NCI-H146 treated with DMSO at 0.1 percent for 48 hours (cell line): ENCODE data around the gene CALHM1.
"Not testable (repeated sequence)": the region's sequence is repeated elsewhere in the genome, so short reads cannot be mapped to it uniquely, and the experiment has no call there.

Source experiments
- DNase-seq: peaks from one replicate; lab custom pipeline; 2025; ENCODE audit not compliant: unreplicated experiment; lab: John Stamatoyannopoulos, UW

The CALHM1 gene, protein sequence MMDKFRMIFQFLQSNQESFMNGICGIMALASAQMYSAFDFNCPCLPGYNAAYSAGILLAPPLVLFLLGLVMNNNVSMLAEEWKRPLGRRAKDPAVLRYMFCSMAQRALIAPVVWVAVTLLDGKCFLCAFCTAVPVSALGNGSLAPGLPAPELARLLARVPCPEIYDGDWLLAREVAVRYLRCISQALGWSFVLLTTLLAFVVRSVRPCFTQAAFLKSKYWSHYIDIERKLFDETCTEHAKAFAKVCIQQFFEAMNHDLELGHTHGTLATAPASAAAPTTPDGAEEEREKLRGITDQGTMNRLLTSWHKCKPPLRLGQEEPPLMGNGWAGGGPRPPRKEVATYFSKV

DNA sequence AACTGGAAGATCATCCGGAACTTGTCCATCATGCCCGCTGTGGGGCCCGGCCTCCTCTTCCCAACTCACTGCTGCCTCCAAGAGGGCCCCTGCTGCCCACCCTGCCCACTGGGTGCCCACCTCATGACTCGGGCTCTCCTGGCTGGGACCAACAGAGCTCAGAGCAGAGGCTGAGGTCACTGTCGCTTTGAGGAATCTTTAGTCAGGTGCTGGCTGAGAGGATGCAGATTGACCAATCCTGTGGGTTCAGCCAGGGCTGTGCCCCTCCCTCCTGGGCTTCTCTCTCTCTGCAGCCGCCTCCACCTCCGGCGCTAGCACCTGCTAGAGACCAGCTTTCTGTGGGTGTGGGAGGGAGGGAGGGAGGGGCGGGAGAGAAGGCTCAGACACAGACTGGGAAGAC, at the start of gene CALHM1:
TSS of gene CALHM1 (minus strand) at position 181 of the 400 bp plus-strand sequence. CDS start at position 32, 149 bp downstream.
- peak; percentile 66 for DNase-seq

DNA sequence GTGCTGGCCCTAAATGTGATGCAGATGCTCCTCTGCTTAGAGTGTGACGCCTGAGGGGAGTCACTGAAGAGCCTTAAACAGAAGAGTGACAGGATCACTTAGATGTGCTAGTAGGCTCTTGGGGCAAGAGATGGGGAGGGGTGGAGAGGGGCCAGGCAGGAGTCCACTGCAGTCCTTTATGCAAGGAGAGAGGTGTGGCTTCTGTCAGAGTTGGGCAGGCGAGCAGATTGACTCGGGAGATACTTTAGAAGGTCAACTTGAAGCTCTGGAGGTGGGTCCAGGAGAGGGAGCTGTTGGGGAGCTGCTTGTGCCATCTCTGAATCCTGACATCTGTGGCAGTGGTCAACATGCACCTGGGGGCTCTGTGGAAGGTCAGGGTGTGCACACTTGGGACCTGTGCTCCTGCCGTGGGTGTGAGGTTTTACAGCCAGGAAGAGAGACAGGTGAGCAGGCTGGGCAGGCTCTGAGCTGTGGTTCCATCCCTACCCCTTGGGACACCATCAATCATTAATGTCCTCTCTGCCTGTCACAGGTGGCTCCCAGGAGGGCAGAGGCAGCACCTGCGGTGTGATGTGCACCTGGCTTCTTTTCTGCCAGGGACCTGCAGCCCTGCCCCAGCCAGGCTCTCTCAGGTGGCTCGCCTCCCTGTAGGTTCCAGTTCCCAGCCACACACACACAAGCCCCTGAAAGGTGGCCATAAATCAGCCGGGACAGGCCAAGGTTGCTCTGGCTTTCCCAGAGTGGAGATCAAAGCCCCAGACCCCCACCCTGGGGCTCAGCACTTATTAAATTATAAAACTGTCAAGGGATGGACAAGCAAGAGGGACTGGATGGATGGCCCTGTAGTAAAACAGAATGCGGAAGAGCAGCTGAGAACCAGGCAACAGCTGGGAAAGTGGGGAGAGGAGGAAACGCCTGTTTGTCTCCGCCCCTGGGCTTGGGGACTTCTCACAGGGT, 48.8 kb upstream of the CALHM1 start:
- peak; percentile 76 for DNase-seq

DNA sequence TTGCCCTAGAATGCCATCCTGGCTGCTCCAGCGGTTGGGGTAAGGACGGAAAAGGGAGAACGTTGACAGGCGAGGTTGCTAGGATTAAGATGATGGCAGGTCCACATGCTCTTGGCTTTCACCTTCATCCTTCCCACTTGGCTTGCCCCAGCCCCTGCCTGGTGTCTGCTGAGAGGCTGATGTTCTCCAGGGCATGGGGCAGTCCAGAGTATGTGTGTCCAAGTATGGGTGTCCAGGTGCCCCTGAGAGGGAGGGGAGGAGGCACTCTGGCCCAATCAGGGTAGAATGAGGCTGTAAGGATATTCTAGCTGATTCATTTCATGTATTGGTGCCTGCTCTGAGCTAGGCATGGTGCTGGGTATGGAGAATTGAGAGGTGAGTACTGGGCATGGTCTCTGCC, 47.4 kb upstream of the CALHM1 start:
- DNase-seq, result no peak

DNA sequence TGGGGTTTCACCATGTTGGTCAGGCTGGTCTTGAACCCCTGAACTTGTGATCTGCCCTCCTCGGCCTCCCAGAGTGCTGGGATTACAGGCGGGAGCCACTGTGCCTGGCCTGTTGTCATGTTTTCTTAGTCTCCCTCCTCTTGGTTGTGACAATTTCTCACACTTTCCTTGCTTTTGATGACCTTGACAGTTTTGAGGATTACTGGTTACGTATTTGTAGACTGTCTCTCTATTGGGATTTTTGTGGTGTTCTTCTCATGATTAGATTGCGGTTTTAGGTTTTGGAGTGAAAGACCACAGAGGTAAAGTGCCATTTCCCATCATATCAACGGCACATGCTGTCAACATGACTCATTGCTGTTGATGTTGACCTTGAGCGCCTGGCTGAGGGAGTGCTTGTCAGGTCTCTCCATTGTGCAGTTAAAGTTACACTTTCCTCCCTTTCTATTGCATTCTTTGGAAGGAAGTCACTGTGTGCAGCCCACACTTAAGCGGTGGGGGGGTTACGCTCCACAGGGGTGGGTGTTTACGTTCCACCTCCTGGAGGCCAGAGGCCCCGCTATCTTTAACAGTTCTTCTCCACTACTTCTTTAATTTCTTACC, 45.6 kb upstream of the CALHM1 start:
- no peak for DNase-seq

DNA sequence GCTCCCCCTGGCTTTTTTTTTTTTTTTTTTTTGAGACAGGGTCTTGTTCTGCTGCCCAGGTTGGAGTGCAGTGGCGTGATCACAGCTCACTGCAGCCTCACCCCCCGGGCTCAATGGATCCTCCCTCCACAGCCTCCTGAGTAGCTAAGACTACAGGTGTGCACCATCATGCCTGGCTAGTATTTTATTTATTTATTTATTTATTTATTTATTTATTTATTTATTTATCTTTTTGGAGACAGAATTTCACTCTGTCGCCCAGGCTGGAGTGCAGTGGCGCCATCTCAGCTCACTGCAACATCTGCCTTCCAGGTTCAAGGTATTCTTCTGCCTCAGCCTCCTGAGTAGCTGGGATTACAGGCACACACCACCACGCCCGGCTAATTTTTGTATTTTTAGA, 45.1 kb upstream of the CALHM1 start:
- DNase-seq, result not testable (repeated sequence)

DNA sequence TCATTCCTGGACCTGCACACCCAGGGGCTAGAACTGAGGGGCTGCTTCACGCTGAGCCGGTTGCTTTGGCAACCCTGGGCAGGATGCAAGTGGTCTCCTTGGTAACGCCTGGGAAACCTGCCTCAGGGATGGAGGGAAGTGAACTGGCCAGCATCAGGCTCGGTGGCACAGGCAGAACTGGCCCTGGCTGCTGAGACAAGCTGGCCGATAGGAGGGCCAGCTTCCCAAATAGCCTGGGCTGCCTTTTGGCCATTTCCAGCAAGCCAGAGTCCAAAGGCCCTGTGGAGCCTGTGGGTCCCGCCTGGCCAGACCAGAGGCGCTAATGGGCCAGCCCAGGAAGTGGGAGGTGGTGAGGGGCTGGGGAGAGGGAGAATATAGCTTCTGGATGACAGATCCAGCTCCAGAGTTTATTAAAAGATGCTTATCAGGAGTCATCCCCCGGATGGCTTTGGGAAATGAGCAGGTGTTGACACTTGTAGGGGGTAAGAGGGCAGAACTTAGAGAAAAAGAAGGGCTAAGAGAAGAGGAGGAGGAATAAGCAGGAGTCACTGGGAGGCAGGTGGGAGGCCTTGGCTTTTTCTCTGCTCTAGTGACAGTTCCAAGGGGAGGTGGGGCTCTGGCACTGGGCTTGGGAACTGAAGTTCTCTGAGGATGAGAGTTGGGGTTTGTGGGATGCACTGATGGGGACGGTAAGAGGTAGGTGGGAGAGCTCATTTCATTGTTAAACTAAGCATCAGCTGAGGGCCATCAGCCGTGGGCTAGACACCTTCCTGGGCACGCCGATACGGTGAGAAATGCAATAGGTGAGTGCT, 44.4 kb upstream of the CALHM1 start:
- DNase-seq, result no peak

DNA sequence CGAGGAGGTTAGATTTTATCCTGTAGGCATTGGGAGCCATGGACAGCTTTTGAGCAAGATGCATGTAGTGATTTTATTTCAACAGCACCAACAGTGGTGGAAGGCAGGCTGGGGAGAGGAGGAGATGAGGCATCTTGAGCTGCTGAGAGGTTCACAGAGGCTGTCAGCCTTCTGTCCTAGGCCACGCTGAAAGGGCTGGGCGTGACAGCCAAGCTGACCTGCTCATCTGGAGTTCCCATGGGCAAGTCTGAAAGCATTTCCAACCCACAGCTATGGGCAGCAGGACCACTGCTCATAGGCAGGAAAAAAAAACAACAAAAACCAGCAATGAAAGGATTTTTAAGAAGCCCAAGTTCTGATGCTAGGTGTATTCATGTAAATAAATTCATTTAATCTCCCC, 42.5 kb upstream of the CALHM1 start:
- no peak for DNase-seq

DNA sequence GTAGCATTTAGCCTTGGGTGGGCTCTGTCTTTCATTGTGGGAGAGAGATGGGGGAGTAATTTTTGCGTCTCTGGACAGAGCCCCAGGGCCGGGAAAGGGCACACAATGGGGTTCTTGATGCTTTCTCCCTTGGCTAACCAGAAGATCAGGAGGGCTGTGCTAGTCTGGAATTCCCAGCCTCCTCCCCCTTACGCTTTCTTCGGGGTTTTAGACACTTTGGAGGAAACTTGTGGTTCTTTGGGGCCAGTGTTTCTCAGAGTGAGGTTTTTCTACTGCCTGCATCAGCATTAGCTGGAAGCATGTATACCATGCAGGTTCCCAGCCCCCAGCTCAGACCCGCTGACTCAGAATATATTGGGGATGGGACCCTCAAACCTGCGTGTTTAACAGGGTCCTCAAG, 41.8 kb upstream of the CALHM1 start:
- DNase-seq, result no peak

DNA sequence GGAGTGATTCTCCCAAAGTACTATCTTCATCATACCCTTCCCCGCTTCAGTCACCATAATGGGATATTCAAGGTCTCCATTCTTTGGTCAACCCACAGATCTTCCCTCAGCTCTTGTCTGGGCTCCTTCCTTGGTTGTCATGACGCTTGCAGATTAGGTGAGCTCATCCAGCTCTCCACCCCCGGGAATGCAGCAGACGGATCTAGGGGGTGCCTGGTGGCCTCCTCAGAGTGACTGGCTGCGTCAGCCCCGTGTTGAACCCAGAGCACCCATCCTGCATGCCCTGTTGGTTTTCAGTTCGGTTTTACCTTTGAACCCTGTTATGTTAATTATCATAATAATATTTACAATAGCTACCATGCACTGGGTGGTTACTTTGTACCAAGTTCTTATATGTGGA, 41.2 kb upstream of the CALHM1 start:
- DNase-seq, result no peak

DNA sequence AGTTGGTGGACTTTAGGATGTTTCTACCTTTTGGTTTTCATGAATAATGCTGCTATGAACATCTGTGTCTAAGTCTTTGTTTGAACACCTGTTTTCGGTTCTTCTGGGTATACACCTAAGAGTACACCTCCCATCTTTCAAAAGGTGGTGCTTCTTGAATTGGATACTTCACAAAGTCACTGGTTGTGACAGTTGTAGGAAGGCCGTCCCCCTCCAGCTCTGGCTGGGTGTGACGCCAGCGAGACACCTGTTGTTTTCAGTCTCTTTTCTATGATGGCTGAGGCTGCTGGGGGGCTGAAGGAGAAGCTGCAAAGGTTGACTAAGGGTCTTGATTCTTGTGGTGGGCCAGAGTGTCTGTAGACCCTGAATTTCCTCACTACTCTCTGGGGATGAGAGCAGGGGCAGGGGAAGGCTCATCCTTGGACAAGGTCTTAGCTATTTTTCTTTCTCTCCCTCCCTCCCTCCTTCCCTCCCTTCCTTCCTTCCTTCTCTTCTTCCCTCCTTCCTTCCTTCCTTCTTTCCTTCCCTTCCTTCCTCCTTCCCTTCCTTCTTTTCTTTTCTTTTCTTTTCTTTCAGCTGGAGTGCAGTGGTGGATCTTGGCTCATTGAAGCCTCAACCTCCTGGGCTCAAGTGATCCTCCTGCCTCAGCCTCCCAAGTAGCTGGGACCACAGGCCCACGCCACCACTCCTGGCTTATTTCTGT, 40.4 kb upstream of the CALHM1 start:
- no peak for DNase-seq

DNA sequence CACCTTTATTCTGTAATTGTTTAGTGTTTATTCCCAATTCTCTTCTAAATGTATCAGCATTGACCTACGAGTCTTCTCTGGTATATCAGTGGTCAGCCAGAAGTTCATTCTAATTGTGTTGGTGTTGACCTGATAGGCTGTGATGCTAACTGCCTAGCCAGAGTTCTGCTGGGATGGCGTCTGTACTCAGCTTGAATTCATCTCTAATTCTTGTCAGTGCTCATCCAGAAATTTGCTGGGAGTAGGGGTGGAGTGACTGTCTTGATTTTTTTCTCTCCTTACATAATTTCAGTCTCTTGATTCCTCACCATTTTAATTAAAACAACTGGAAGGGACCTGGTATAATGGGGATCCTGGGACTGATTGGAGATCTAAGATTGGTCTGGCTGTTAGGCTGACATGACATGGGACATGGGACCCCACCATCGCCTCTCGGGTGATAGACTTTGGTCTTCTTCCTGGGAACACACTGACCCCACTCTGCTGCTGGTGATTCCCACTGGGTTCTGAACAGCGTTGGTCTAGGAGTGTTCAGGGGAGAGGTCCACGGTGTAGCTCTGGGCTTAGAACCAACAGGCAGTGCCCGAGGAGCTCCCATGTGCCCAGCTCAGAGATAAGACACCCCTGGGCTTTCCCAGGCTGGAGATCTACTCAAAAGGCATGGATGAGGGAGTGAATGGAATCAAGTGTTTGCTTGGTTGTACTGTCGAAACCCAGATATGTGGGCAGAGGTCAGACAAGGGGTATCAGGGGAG, 38.6 kb upstream of the CALHM1 start:
- no peak for DNase-seq

DNA sequence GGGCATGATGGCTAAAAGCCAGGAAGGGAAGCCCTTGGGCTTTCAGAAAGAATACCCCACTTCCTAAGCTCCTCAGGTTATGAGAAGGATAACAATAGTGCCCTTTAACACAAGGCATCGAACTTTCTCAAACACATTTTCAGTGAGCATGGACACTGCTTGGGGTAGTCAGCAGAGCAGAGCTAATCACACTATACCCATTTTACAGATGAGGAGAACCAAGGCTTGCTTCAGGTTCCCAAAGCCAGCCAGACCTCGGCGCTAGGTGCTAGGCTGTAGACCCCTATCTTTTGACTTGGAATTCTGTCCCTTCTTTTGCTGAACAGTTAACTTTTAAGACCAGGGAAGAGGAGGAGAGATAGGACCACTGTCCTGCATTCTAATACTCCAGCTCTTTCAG, 36.6 kb upstream of the CALHM1 start:
- no peak for DNase-seq

DNA sequence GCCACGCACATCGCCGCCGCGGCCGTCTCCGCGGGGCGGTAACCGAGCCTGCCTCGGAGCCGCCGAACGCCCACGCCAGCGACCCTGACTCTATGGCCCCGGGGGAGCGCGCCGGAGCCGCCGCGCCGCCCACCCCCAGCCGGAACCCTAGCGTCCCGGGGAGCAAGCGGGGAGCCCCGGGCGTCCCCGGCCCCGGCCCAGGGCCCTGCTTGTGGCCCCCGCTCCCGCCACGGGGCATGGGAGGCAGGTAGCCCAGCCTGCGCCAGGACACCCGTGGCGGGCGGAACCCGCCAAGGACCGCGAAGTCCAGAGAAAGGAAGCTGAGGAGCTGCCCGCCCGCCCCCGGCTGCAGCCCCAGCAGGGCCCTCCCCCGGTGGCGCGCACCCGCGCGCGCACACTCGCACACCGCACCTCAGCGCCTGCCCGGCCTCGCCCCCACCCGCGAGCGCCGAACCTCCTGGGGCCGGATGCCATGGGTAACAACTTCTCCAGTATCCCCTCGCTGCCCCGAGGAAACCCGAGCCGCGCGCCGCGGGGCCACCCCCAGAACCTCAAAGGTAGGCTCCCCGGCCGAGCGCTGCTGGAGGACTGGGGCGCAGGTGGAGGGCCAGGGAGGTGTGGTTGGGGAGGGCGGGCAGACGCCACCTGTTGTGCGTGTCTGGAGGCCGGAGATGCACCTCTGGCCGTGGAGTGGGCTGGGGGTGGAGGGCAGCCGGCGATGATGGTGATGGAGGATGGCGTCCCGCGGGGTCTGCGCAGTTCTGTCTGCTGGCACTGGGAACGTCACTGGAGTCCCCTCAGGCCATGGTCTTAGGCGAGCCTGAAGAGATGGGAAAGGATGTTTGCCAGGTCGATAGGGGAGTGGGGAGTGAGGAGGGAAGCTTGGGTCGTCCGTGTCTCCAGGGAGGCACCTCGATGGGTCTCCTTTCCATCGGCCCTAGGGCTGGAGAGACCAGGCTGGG, 35.5 kb upstream of the CALHM1 start:
- peak; percentile 35 for DNase-seq

DNA sequence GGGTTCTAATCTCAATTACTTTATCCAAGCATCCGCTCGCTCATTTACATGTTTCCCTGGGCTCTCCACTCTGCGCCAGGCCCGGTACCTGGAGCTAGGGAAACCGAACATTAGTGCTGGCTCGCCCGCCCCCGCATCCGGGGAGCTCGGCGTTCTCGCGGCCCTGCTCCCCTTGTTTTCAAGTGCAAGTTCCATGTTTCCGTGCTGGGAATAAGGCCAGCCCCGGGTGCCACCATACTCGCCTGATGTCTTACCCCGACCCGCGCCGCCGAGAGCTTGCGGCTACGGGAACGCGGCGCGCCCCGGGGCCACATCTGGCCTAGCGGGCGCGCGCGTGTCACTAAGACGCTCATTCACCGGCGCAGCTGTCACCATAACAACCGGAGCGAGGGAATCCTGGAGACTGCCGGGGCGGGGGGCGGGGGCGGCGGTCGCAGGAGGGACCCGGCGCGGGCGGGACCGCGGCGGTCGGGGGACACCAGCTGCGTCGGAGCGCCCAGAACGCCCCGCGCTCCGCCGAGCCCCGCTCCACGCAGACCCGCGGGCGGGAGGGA, 34.7 kb upstream of the CALHM1 start, which contains the start of gene NEURL1:
TSS of gene NEURL1 (plus strand) at position 344 of the 554 bp plus-strand sequence. CDS start 683 bp downstream, outside the sequence.
- DNase-seq, result peak; percentile 12

DNA sequence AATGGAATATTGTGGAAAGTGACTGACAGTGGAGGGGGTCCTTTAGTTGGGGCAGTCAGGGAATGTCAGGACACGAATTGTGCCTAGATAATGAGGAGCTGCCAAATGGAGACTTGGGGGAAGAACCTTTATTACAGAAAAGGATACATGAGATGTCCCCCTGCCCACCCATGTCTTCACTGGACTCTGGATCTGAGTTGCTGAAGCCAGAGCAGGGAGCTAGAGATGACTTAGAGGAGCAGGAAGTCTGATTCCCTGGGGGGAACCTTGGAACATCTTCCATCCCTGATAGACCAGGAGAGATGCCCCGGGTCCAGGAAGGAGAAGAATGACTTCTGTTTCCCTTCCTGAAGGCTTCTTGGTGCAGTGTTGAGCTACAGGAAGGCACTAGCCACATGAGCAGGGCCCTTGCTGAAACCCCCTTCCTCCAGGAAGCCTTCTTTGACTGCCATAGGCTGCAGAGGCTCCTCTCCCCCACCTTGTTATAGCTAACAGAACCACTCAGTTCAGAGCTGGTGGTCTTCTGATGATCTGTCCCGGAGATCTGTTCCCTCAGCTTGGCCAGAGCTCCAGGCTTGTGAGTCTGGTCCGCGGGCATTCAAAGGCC, 34.1 kb upstream of the CALHM1 start:
- no peak for DNase-seq

DNA sequence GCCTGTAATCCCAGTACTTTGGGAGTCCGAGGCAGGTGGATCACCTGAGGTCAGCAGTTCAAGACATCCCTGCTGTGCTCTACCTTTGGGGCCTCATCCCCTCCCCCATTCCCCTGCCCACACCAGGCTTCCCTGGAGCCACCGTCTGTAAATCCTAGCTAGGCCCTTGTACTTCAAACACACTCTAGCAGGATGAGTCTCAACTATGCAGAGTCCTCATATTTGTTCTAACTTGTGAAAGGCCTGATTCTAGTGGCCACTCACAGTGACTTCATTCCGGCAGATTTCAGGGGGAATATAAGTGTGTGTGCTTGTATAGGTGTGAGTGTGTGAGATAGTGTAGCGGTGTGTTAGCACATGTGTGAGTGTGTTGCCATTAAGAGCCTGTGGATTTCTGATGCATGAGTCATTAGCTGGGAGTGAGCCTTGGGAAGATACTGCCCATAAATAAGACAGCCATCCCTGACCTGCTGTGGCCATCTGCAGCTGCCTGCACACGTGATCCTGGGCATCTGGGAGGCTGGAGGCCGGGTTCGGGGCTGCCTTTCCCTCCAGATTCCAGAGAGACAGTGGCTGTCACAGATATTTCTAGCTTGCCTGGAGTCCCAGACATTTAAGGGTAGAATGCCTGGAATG, 33.1 kb upstream of the CALHM1 start:
- DNase-seq, result peak; percentile 35

DNA sequence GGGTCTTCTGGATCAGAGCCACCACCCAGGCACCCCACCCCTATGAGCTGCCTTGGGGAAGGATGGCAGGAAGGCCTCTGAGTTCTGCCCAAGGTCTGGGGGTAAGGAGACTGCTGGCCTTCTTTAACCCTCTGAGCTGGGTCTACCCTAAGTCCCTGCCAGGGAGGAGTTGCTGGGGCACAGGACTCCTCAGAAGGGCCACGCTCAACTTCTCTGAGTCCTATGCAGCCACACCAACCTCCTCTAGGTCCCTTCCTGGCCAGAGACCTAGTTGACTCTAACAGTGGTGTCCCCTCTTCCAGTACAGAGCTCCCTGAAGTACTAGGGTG, 32.2 kb upstream of the CALHM1 start:
- DNase-seq, result no peak
